Measurements from ENCODE around the gene GPR26.
"Not testable (repeated sequence)": the region's sequence is repeated elsewhere in the genome, so short reads cannot be mapped to it uniquely, and the experiment has no call there.

The GPR26 gene

DNA sequence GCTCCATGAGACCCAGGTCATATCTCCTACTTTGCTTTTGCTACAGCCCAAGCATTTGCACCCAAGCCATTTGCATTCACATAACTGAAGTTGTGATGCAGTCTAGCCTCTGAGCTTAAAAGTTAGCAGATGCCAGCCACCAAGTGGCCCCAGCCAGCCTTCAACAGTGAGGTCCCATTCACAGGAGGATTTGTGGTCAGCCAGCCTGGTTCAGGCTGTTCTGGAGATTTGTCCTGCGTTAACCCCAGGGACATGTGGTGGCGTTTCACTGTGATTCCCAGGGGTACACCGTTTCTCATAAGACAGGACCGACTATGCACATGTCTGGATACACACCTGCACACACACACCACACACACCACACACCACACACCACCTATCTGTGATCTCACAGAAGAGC is 51.2 kb downstream of the GPR26 start:
- no peak for DNase-seq (ENCODE audit: low spot score)

DNA sequence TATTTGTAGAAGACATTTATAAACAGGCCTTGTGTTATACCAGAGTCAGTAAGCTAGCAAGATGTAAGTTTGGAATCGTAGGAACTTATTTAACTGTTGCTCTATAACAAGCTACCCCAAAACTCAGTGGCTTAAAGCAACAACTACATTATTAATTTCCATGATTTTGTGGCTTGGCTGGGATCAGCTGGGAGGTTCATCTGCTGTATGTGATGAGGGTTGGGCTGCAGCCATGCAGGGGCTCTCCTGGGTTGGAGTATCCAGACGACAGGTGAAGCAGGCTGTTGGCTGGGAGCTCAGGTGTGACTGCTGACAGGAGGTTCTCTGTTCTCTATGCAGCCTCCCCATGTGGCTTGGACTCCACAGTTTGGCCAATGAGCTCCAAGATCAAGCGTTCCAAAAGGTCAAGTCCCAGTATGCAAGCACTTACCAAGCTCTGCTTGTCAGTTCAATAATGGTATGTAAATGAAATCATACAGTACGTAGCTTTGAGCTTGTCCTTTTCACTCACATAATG is 52.4 kb downstream of the GPR26 start:
- DNase-seq (ENCODE audit: low spot score), result no peak

DNA sequence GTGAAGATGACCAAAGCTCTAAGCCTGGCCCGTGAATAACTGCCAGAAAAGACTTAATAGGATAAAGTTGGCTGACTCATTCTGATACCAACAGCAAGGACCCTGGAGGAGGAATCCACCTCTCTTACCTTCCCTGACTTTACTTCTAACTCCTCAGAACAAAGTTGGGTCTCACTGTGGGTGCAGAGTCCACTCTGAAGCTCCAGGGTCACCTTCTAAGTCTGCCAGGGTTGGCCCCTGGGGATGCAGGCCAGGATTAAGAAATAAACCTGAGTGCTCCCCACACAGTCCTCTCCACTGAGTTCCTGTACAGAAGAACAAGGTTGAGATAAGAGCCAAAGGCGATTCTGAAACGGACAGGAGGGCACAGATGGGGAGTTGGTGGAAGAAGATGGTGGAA is 54.4 kb downstream of the GPR26 start:
- DNase-seq (ENCODE audit: low spot score), result no peak

DNA sequence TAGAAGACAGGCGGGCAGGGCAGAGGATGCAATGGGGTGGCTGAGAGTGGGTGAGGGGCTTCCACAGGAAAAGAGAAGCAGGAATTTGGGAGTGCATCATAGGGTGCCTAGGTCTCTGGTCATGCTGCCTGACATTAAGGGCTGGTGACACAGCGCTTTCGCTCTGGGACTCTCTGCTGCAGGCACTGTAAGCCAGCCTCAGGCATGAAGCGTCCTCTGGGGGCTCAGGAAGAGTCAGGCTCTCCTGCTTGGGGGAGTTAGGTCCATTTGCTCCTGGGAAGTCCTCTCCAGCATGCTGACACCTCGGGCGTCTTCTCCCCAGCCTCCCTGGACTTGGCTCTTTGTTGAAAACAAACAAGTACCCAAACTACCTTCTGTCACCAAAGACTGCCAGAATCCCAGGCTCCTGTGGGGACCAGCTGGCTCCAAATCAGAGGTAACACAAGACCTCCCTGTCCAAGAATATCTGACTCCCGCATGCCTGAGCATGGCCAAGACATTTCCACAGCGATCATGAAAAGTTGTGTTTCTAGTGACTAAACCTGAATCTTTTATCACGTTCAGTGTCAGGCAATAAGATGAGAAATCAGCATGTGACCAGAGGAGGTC is 55.4 kb downstream of the GPR26 start:
- no peak for DNase-seq (ENCODE audit: low spot score)

DNA sequence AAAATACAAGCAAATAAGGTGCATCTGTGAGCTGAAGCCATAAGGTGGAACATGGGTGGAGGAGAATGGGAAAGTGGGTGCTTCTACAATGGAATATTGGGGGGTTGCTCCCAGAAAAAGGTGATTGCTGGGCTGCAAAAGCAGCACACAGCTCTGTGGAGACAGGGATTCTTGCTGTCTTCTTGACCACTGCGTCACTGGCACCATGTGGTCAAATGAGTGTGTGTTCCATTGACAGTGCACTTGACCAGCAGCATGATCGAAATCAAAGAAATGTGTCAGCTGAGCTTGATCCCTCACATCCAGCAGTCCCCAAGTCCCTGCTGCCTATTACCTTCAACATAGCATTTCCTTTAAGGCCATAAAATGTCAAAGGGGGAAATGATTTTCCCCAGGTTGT is 56.2 kb downstream of the GPR26 start:
- DNase-seq (ENCODE audit: low spot score), result no peak

DNA sequence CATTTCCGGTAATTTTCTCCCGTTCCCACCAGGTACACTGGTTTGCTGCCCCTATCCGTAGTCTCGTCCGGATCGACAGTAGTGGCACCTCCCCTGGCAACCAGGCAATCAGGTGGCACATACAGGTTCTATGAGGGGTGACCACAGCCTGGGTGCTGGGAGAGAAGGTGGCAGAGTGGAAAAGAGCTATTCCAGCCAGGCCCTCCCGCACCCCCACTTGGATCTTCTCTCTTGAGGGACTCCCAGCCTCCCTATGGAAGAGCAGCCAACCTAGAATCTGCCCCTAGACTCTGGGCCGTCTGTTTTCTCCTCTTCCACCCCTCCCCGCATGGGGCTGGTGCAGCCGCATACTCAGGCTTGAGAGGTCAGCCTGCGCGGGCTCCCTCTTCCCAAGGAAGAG is 58.6 kb downstream of the GPR26 start:
- DNase-seq (ENCODE audit: low spot score), result no peak

DNA sequence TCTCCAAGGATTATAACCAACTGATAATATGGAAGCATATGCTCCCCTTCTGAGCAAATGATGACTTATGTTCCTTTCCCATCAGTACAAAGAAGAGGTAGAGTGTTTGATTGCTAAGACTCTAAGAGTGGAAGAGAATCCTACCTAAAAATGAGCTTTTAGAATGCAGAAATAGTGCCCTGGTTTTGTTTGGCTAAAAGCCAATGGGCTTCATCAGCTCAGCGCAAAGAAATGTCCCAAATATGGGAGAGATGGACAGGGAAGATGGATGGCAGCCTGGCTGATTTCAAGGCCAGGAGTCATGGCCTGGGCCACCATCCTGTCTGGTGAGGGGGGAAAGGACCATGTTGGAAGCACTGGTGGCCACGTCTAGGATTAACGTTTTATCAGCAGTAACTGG is 60.2 kb downstream of the GPR26 start:
- DNase-seq (ENCODE audit: low spot score), result no peak

DNA sequence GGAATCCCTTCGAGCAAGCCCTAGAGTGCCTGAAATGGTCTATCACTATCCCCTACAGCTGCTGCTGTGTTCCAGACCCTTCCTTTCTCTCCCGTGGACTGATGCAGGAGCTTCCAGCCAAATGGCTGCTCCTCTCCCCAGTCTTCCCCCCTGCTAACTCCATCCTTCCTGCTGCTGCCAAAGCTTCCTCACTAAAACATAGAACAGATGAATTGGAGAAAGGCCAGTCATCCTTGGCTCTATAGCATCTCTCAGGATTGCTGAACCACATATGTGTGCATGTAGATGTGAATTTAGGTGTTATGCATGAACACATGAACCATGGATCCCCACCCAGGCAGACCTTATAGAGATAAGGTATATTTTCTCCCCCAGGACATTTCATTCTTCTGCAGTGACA is 60.7 kb downstream of the GPR26 start:
- no peak for DNase-seq (ENCODE audit: low spot score)

DNA sequence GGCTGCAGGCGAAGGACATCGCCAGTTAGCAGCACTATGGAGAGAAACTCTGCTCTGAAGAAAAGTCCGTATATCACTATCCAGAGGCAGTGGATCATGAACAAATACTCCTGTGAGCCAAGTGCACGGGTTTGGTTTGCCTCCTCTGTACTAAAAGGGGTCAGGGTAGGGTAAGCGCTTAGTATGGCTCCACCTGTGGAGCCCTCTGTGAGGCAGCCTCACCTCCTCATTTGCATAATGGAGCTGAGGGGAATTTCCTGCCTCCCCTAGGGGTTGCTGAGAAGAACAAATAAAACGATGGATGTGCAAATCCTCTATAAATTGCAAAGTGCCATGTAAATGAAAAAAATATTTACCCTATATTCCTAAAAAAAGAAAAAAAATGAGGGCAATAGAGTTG is 63.4 kb downstream of the GPR26 start:
- no peak for DNase-seq (ENCODE audit: low spot score)

DNA sequence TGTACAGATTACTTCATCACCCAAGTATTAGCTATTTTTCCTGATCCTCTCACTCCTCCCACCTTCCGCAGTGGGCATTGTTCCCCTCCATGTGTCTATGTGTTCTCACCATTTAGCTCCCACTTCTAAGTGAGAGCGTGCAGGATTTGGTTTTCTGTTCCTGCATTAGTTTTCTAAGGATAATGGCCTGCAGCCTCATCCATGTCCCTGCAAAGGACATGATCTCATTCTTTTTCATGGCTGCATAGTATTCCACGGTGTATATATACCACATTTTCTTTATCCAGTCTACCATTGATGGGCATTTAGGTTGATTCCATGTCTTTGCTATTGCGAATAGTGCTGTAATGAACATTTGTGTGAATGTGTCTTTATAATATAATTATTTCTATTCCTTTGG is 70.8 kb downstream of the GPR26 start:
- DNase-seq (ENCODE audit: low spot score), result not testable (repeated sequence)

DNA sequence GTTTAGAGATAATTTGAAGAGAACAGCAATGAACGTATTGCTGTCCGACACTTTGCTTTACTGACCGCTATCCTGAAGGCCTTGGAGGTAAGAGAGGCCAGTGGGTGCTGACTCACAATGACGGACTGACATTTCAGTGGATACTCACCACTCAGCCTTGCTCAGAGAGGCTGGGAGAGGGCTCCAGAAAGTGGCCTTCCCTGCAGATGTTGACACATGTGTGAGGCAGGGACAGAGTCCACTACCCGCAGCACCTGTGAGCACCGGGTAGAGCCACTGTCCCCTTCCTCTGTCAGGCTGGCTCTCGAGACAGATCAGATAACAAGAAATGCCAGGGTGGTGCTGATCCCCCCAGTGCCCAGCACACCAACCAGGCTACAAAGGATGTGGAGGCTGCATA is 75.0 kb downstream of the GPR26 start:
- DNase-seq (ENCODE audit: low spot score), result no peak

DNA sequence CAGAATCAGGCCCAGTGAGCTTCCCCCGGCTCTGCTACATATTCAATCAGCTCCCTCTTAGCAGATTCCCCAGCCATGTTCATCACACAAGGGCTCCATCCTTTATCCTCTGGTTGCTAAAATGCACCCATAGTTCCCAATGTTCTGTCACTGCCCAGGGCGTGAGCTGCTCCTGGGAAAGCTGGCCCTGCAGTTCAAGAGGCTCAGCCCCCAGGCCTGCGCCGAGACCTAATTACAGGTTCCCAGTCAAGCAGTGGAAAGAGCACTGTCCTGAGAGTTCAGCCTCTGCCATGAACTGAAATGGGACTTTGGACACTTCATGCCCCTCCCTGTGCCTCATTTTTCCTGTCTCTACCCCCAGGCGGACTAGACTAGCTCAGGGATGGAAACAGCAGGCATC is 75.6 kb downstream of the GPR26 start:
- DNase-seq (ENCODE audit: low spot score), result no peak

DNA sequence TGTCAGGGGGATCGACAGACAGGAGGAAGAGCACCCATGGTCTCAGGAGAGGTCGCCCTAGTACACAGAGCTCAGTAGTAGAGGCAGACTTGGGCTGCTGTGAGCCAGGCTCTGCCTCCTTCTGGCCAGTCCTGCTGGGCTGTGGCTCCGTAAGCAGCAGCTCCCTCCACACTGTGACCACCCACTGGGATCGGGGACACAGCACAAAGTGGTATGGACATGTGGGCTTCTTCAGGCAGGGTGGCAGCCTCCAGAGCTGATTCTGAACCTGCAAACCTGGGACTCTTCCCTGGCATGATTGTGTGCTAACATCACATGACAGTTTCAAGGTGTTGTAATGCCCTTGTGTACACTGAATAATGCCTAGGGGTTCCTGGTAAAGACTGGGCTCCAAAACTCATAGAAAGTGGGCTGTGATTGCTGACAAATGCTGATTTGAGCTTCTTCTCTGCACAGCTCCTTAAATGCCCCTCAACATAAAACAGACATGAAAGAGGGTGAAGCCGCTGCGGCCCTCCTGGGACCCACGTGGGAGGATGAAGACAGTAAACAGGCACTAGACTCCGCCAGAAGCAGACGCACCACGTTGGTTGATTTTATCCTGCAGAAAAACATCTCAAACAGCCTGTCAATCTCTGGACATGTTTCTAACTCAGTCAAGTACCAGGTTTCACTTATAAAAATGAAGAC is 76.7 kb downstream of the GPR26 start:
- DNase-seq (ENCODE audit: low spot score), result no peak

DNA sequence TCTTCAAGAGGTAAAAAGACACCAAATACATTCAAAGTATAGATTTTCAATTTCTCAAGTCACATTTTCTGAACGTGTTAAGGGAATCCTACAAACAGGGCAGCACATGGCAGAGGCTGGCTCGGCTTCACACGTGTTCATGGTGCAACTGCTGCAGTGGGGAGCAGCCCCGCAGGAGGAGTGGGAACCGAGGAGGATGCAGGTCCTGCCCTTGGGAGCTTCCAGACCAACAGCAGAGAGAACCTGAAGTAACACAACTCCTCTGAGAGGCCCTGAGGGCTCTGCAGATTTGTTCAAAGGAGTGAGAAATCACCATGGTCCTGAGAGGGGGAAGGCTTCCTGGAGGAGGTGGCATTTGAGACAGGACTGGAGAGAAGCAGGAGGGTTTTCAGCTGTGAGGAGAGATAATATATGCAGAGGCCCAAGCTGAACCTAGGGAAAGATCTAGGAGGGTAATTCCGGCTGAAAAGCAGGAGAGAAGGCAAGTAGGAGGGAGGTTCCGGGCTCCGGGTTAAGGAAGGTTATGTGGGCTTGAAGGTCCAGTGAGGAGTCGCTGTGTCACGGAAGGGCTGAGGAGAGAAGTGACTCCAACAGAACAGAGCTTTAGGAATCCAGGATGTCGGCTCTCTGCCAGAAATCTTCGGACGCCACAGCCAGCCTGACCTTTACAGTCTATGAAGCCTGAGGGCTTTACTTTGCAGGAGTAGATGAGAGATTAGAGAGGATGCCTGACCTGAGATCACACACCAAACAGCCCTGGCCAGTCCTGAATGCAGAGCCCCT is 77.5 kb downstream of the GPR26 start:
- no peak for DNase-seq (ENCODE audit: low spot score)

DNA sequence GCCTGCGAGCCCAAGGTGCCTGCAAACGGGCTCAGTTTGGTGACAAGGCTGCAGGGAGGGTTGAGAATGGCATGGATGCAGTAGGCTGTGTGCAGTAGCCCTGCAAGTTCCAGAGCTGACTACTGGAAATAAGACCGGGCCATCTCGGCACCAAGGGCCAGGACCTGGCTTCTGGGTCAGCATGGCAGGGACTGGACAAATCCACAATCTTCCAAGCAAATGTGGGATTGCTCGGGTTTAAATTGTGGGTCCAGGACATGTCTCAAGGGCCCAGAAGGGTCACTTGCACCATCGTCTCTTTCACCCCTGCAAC is 78.0 kb downstream of the GPR26 start:
- no peak for DNase-seq (ENCODE audit: low spot score)

Measured in CD4-positive, alpha-beta T cell treated with Interleukin-6 at 100 ng/mL for 8 hours (primary cell).